ENCODE results near the gene CENPS. TPM values are rescaled to one million over a fixed set of nuclear protein-coding genes. Genes with fewer than 3 reads are reported as not detected.

CENPS gene
- total and polyA plus RNA-seq, 9 of the 15 experiments (the other 6 are each of a cell fraction or from before 2014, with no cell fraction given): 10.2 to 36.0 (median 26.0) TPM

DNA sequence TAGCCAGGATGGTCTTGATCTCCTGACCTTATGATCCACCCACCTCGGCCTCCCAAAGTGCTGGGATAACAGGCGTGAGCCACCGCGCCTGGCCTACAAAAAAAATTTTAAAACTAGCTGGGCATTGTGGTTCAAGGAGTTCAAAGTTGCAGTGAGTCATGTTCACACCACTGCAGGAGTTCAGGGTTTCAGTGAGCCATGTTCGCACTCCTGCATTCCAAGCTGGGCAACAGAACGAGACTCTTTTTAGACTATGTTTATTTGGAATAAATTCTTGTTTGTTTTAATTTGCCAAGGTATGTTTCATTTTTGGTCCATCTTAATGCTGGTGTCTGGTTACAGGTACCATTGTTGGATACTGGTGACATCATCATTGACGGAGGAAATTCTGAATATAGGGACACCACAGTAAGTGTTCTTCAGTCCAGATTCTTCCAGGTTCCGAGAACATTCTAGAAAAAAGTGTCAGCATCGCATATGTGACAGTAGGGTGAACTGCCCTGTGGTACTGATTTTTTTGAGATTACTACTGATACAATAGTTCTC is 27.4 kb upstream of the CENPS start:
- WGBS (ENCODE audit: insufficient coverage, low coverage, missing lambda C conversion rate): 96% methylated on average over 9 of the region's 9 CpGs
- BruUV-seq (replicated peaks): no TSS peak
- intact Hi-C loops (cut with micrococcal nuclease) (no loop called here), in situ Hi-C loops (cut with MboI) (no loop called here)
- H3K4me2 ChIP-seq (ENCODE audit: insufficient read depth, low read length): no peak overlapping the region
- peaks cover 8% of the 10 kb centered on the region; the same call in 1 of the 2 replicates for H4K20me1 ChIP-seq (replicated peaks; ENCODE audit: control insufficient read depth, insufficient read depth, low read length)
- CTCF ChIA-PET (ENCODE audit: low intra/inter-chr PET ratio): no interaction called here
- H3K27me3 ChIP-seq (ENCODE audit: control insufficient read depth in 2 of 2, insufficient read depth in 2 of 2, low read length in 2 of 2): no peaks in the 10 kb centered on the region
- H3K9me1 ChIP-seq (ENCODE audit: control insufficient read depth, insufficient read depth, low read length): no peaks in the 10 kb centered on the region
- H3K4me1 ChIP-seq (replicated peaks in 1 of 2; ENCODE audit: control insufficient read depth in 2 of 2, insufficient read depth in 2 of 2, low read length in 2 of 2): peaks cover 21 to 22% of the 10 kb centered on the region in 2 experiments
- no peak for FAIRE-seq
- peaks cover 77% of the 10 kb centered on the region for H3K36me3 ChIP-seq (ENCODE audit: control insufficient read depth, insufficient read depth, low read length)
- H3K4me3 ChIP-seq: no peak overlapping the region
- no peaks in the 10 kb centered on the region for H3K9me3 ChIP-seq (replicated peaks; ENCODE audit: control insufficient read depth, insufficient read depth, low read depth, low read length)
- H2AFZ ChIP-seq (ENCODE audit: low read depth, low read length): no peak overlapping the region
- H3K79me2 ChIP-seq (ENCODE audit: control insufficient read depth, insufficient read depth, low read length): peaks cover 42% of the 10 kb centered on the region
- DNase-seq (ENCODE audit: extremely low read depth in 1 of 4, low spot score in 3 of 4): no peak
- ATAC-seq: no peak
- H3K9ac ChIP-seq (ENCODE audit: insufficient read depth in 1 of 2, low read depth in 2 of 2, low read length in 2 of 2): no peak overlapping the region
- POLR2A ChIA-PET: interaction anchor here (0.6 to 1.2 kb wide), 4 partner anchors 9 to 357 kb away, joined by 3 to 5 read pairs (median 4); no protein-coding TSS in a partner anchor
- no peak overlapping the region for H3K27ac ChIP-seq (ENCODE audit: extremely low read depth, low read depth, low read length)
- TF ChIP-seq, protein P1, sequence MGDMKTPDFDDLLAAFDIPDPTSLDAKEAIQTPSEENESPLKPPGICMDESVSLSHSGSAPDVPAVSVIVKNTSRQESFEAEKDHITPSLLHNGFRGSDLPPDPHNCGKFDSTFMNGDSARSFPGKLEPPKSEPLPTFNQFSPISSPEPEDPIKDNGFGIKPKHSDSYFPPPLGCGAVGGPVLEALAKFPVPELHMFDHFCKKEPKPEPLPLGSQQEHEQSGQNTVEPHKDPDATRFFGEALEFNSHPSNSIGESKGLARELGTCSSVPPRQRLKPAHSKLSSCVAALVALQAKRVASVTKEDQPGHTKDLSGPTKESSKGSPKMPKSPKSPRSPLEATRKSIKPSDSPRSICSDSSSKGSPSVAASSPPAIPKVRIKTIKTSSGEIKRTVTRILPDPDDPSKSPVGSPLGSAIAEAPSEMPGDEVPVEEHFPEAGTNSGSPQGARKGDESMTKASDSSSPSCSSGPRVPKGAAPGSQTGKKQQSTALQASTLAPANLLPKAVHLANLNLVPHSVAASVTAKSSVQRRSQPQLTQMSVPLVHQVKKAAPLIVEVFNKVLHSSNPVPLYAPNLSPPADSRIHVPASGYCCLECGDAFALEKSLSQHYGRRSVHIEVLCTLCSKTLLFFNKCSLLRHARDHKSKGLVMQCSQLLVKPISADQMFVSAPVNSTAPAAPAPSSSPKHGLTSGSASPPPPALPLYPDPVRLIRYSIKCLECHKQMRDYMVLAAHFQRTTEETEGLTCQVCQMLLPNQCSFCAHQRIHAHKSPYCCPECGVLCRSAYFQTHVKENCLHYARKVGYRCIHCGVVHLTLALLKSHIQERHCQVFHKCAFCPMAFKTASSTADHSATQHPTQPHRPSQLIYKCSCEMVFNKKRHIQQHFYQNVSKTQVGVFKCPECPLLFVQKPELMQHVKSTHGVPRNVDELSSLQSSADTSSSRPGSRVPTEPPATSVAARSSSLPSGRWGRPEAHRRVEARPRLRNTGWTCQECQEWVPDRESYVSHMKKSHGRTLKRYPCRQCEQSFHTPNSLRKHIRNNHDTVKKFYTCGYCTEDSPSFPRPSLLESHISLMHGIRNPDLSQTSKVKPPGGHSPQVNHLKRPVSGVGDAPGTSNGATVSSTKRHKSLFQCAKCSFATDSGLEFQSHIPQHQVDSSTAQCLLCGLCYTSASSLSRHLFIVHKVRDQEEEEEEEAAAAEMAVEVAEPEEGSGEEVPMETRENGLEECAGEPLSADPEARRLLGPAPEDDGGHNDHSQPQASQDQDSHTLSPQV (IDR thresholded peaks at IDR 0.05): no peak
- no peak for TF ChIP-seq ESRRA (IDR thresholded peaks at IDR 0.05; ENCODE audit: borderline replicate concordance, low read depth)
- TF ChIP-seq, protein P2, sequence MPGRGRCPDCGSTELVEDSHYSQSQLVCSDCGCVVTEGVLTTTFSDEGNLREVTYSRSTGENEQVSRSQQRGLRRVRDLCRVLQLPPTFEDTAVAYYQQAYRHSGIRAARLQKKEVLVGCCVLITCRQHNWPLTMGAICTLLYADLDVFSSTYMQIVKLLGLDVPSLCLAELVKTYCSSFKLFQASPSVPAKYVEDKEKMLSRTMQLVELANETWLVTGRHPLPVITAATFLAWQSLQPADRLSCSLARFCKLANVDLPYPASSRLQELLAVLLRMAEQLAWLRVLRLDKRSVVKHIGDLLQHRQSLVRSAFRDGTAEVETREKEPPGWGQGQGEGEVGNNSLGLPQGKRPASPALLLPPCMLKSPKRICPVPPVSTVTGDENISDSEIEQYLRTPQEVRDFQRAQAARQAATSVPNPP (IDR thresholded peaks at IDR 0.05; ENCODE audit: borderline replicate concordance, insufficient read depth, insufficient read length): no peak
- TF ChIP-seq ZNF311 (CRISPR knock-in tag; IDR thresholded peaks at IDR 0.05): no peak
- TF ChIP-seq, protein P3, sequence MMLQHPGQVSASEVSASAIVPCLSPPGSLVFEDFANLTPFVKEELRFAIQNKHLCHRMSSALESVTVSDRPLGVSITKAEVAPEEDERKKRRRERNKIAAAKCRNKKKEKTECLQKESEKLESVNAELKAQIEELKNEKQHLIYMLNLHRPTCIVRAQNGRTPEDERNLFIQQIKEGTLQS (IDR thresholded peaks at IDR 0.05): peak; percentile 65
- TF ChIP-seq, protein P3 (CRISPR knock-in tag; conservative IDR thresholded peaks at IDR 0.05): no peak
- TF ChIP-seq, protein P4, sequence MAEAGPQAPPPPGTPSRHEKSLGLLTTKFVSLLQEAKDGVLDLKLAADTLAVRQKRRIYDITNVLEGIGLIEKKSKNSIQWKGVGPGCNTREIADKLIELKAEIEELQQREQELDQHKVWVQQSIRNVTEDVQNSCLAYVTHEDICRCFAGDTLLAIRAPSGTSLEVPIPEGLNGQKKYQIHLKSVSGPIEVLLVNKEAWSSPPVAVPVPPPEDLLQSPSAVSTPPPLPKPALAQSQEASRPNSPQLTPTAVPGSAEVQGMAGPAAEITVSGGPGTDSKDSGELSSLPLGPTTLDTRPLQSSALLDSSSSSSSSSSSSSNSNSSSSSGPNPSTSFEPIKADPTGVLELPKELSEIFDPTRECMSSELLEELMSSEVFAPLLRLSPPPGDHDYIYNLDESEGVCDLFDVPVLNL (CRISPR knock-in tag; IDR thresholded peaks at IDR 0.05; ENCODE audit: low read depth): no peak
- TF ChIP-seq, protein P5, sequence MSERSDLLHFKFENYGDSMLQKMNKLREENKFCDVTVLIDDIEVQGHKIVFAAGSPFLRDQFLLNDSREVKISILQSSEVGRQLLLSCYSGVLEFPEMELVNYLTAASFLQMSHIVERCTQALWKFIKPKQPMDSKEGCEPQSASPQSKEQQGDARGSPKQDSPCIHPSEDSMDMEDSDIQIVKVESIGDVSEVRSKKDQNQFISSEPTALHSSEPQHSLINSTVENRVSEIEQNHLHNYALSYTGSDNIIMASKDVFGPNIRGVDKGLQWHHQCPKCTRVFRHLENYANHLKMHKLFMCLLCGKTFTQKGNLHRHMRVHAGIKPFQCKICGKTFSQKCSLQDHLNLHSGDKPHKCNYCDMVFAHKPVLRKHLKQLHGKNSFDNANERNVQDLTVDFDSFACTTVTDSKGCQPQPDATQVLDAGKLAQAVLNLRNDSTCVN (CRISPR knock-in tag; IDR thresholded peaks at IDR 0.05): no peak
- TF ChIP-seq, protein P6, sequence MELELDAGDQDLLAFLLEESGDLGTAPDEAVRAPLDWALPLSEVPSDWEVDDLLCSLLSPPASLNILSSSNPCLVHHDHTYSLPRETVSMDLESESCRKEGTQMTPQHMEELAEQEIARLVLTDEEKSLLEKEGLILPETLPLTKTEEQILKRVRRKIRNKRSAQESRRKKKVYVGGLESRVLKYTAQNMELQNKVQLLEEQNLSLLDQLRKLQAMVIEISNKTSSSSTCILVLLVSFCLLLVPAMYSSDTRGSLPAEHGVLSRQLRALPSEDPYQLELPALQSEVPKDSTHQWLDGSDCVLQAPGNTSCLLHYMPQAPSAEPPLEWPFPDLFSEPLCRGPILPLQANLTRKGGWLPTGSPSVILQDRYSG (tag; conservative IDR thresholded peaks at IDR 0.05; ENCODE audit: low read depth): no peak

All from K562 (cell line).